ENCODE measurements around the gene NUP133. TPM values are rescaled to one million over a fixed set of nuclear protein-coding genes. Genes with fewer than 3 reads are reported as not detected.

The NUP133 gene
- total RNA-seq, 1 experiment from 2014 or later, result 59.0 TPM

DNA sequence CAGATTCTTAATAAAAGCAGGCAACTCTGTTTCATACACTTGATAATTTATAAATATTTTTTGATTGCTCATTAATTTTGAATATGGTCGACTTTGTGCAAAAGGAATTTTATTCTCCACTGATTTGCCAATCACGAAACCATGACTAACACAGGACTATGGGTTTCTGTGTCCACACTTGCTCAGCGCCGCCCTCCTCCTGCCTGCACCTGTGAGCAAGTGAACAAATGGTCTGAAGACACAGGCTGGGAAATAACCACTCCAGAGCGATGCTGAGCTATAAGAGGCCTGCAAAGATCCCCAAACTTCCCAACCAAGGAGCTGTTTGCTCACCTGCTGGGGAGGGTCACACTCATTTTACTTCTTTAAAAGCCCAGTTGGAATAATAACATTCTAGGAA lies 30.8 kb upstream of the NUP133 start:
- peaks cover 29% of the 10 kb centered on the region for H3K36me3 ChIP-seq (ENCODE audit: insufficient read depth, low read length, poor library complexity, severe bottlenecking)
- no TSS peak for BruUV-seq (replicated peaks)
- no peaks in the 10 kb centered on the region for H3K27me3 ChIP-seq (replicated peaks; ENCODE audit: insufficient read depth, low read depth, low read length, poor library complexity)
- DNase-seq (ENCODE audit: low spot score), result no peak
- POLR2A ChIA-PET (ENCODE audit: low non-redundant PET), result no interaction called here
- H3K9me3 ChIP-seq (ENCODE audit: low read depth, low read length, poor library complexity, severe bottlenecking), result no peaks in the 10 kb centered on the region
- TF ChIP-seq, protein P1, sequence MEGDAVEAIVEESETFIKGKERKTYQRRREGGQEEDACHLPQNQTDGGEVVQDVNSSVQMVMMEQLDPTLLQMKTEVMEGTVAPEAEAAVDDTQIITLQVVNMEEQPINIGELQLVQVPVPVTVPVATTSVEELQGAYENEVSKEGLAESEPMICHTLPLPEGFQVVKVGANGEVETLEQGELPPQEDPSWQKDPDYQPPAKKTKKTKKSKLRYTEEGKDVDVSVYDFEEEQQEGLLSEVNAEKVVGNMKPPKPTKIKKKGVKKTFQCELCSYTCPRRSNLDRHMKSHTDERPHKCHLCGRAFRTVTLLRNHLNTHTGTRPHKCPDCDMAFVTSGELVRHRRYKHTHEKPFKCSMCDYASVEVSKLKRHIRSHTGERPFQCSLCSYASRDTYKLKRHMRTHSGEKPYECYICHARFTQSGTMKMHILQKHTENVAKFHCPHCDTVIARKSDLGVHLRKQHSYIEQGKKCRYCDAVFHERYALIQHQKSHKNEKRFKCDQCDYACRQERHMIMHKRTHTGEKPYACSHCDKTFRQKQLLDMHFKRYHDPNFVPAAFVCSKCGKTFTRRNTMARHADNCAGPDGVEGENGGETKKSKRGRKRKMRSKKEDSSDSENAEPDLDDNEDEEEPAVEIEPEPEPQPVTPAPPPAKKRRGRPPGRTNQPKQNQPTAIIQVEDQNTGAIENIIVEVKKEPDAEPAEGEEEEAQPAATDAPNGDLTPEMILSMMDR (conservative IDR thresholded peaks at IDR 0.05; ENCODE audit: low read depth, low read length), result no peak
- no peak for TF ChIP-seq EZH2 (IDR thresholded peaks at IDR 0.05; ENCODE audit: borderline replicate concordance, low read depth, low read length, poor library complexity, severe bottlenecking)
- intact Hi-C loops (cut with micrococcal nuclease; ENCODE audit: unreplicated experiment), result no loop called here
- CTCF ChIA-PET, result no interaction called here
- H3K27ac ChIP-seq (ENCODE audit: low read depth, low read length, poor library complexity, severe bottlenecking), result no peak overlapping the region
- H3K4me1 ChIP-seq (ENCODE audit: insufficient read depth, low read length, poor library complexity, severe bottlenecking), result no peaks in the 10 kb centered on the region
- no peak overlapping the region for H3K4me3 ChIP-seq (ENCODE audit: low read depth, low read length, poor library complexity, severe bottlenecking)

DNA sequence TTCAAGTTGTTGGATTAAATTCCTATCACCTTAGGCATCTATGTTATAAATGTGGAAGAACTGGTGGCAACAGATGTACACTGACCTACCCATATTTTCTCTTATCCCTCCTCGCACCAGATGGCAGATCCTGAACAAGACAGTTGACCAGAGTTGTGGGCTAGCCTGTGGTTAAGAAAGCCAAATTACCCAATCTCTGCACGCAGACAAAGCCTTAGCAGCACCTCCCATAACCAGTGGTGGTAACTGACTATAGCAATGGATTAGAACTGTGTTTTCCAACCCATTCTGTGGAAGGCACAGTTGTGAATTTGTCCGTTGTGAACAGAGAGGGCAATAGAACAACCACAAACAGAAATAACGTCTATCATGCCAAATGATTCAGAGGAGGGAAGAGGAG lies 29.8 kb upstream of the NUP133 start:
- CTCF ChIA-PET, result no interaction called here

DNA sequence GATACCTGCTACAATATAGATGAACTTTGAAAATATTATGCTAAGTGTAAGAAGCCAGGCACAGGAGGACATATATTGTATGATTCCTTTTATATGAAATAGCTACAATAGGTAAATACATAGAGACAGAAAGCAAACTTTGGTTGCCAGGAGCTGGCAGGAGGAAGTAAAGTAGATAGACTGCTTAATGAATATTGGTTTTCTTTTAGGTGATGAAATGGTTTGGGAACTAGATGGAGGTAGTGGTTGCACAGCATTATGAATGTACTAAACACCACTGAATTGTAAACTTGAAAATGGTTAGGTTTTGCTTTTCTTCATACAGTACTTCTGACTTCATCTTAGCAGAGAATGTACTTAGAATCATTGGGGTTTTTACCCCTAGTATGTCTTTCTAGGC lies 28.8 kb upstream of the NUP133 start:
- intact Hi-C loops (cut with micrococcal nuclease; ENCODE audit: unreplicated experiment), result no loop called here
- no peak overlapping the region for H3K4me3 ChIP-seq (ENCODE audit: low read depth, low read length, poor library complexity, severe bottlenecking)
- H3K4me1 ChIP-seq (ENCODE audit: insufficient read depth, low read length, poor library complexity, severe bottlenecking), result no peaks in the 10 kb centered on the region
- H3K27me3 ChIP-seq (replicated peaks; ENCODE audit: insufficient read depth, low read depth, low read length, poor library complexity), result no peaks in the 10 kb centered on the region
- DNase-seq (ENCODE audit: low spot score), result no peak
- no peak overlapping the region for H3K27ac ChIP-seq (ENCODE audit: low read depth, low read length, poor library complexity, severe bottlenecking)
- no peaks in the 10 kb centered on the region for H3K9me3 ChIP-seq (ENCODE audit: low read depth, low read length, poor library complexity, severe bottlenecking)
- no TSS peak for BruUV-seq (replicated peaks)
- CTCF ChIA-PET, result no interaction called here
- TF ChIP-seq, protein P1 (conservative IDR thresholded peaks at IDR 0.05; ENCODE audit: low read depth, low read length), result no peak
- TF ChIP-seq EZH2 (IDR thresholded peaks at IDR 0.05; ENCODE audit: borderline replicate concordance, low read depth, low read length, poor library complexity, severe bottlenecking), result no peak
- POLR2A ChIA-PET (ENCODE audit: low non-redundant PET), result no interaction called here
- H3K36me3 ChIP-seq (ENCODE audit: insufficient read depth, low read length, poor library complexity, severe bottlenecking), result peaks cover 30% of the 10 kb centered on the region

More for the DNA sequence above, 29.8 kb upstream of the NUP133 start:
- Histone ChIP-seq H3K4me1 (ENCODE audit: insufficient read depth, low read length, poor library complexity, severe bottlenecking) (no peaks in the 10 kb centered on the region), H3K9me3 (ENCODE audit: low read depth, low read length, poor library complexity, severe bottlenecking) (no peaks in the 10 kb centered on the region), H3K27me3 (replicated peaks; ENCODE audit: insufficient read depth, low read depth, low read length, poor library complexity) (no peaks in the 10 kb centered on the region), H3K36me3 (ENCODE audit: insufficient read depth, low read length, poor library complexity, severe bottlenecking) (peaks cover 33% of the 10 kb centered on the region), H3K4me3 (ENCODE audit: low read depth, low read length, poor library complexity, severe bottlenecking) (no peak overlapping the region), H3K27ac (ENCODE audit: low read depth, low read length, poor library complexity, severe bottlenecking) (no peak overlapping the region)
- BruUV-seq (replicated peaks), result no TSS peak
- POLR2A ChIA-PET (ENCODE audit: low non-redundant PET), result no interaction called here
- TF ChIP-seq, protein P1 (conservative IDR thresholded peaks at IDR 0.05; ENCODE audit: low read depth, low read length), result no peak
- TF ChIP-seq EZH2 (IDR thresholded peaks at IDR 0.05; ENCODE audit: borderline replicate concordance, low read depth, low read length, poor library complexity, severe bottlenecking), result no peak
- intact Hi-C loops (cut with micrococcal nuclease; ENCODE audit: unreplicated experiment), result no loop called here
- no peak for DNase-seq (ENCODE audit: low spot score)
